GM12878 (cell line): Measurements from ENCODE around the gene NSL1. TPM values are rescaled to one million over a fixed set of nuclear protein-coding genes. Genes with fewer than 3 reads are reported as not detected.

Experiments
- ATF7 ChIP-seq: fragments of 450-650 bp; IDR thresholded peaks from 2 replicates; pipeline ENCODE4 v1.6.1; 2016; ENCODE audit warnings: low read depth, mild to moderate bottlenecking
- BACH1 ChIP-seq: fragments of 450-650 bp; IDR thresholded peaks from 2 replicates; pipeline ENCODE4 v1.6.1; 2017; ENCODE audit warnings: mild to moderate bottlenecking, borderline replicate concordance
- DPF2 ChIP-seq: fragments of 450-650 bp; IDR thresholded peaks from 2 replicates; pipeline ENCODE4 v1.6.1; 2017; ENCODE audit warnings: mild to moderate bottlenecking
- EP300 ChIP-seq, 2 experiments: fragments of 150-350 bp in 1 of 2; IDR thresholded peaks; 2 replicates each; pipeline ENCODE4 v1.6.1; 2011 to 2012; ENCODE audit warnings: low read depth in 2 of 2, low read length in 2 of 2, borderline replicate concordance in 1 of 2, improper control_type of control experiment in 1 of 2, inconsistent platforms in 1 of 2; ENCODE audit not compliant: control insufficient read depth in 1 of 2
- ESRRA ChIP-seq: IDR thresholded peaks from 2 replicates; pipeline ENCODE4 v1.6.1; 2012; ENCODE audit warnings: mild to moderate bottlenecking, low read length, improper control_type of control experiment
- GATAD2B ChIP-seq: fragments of 450-650 bp; conservative IDR thresholded peaks from 2 replicates; pipeline ENCODE4 v1.6.1; 2017; ENCODE audit warnings: low read depth, mild to moderate bottlenecking, moderate library complexity
- HDAC6 ChIP-seq: fragments of 200-600 bp; sonication (generic); IDR thresholded peaks from one replicate; pipeline ENCODE4 v1.8.0; 2017; ENCODE audit warnings: antibody characterized with exemption; ENCODE audit not compliant: unreplicated experiment
- NBN ChIP-seq: fragments of 450-650 bp; IDR thresholded peaks from 2 replicates; pipeline ENCODE4 v1.6.1; 2016
- NFIC ChIP-seq: IDR thresholded peaks from 2 replicates; pipeline ENCODE4 v1.6.1; 2012; ENCODE audit warnings: low read depth, mild to moderate bottlenecking, inconsistent platforms, low read length, moderate library complexity
- NFXL1 ChIP-seq: fragments of 450-650 bp; IDR thresholded peaks from 2 replicates; pipeline ENCODE4 v1.6.1; 2017; ENCODE audit warnings: antibody characterized with exemption, mild to moderate bottlenecking, borderline replicate concordance
- POU2F2 ChIP-seq: IDR thresholded peaks from 3 replicates; pipeline ENCODE4 v1.6.1; 2011; ENCODE audit warnings: low read depth, mild to moderate bottlenecking, low read length, borderline replicate concordance
- RUNX3 ChIP-seq: IDR thresholded peaks from 2 replicates; pipeline ENCODE4 v1.6.1; 2012; ENCODE audit warnings: low read length, inconsistent platforms
- SIN3A ChIP-seq: IDR thresholded peaks from 2 replicates; pipeline ENCODE4 v1.6.1; 2012; ENCODE audit warnings: low read depth, low read length, improper control_type of control experiment
- STAT1 ChIP-seq: fragments of 450-650 bp; conservative IDR thresholded peaks from 2 replicates; pipeline ENCODE4 v1.6.1; 2014; ENCODE audit warnings: antibody characterized with exemption, mild to moderate bottlenecking
- TAF1 ChIP-seq: IDR thresholded peaks from 2 replicates; pipeline ENCODE4 v1.6.1; 2011; ENCODE audit warnings: mild to moderate bottlenecking, low read depth, low read length, borderline replicate concordance
- TARDBP ChIP-seq: IDR thresholded peaks from 2 replicates; pipeline ENCODE4 v1.6.1; 2016; ENCODE audit warnings: borderline replicate concordance
- ZNF217 ChIP-seq: fragments of 450-650 bp; IDR thresholded peaks from 2 replicates; pipeline ENCODE4 v1.6.1; 2017; ENCODE audit warnings: antibody characterized with exemption, mild to moderate bottlenecking
- ZNF274 ChIP-seq: IDR thresholded peaks from one replicate; pipeline ENCODE4 v1.8.0; 2011; ENCODE audit not compliant: insufficient read length, insufficient read depth
- ZNF622 ChIP-seq: fragments of 450-650 bp; IDR thresholded peaks from 2 replicates; pipeline ENCODE4 v1.6.1; 2017; ENCODE audit warnings: mild to moderate bottlenecking, inconsistent platforms
- ZSCAN29 ChIP-seq: fragments of 450-650 bp; IDR thresholded peaks from 2 replicates; pipeline ENCODE4 v1.6.1; 2017; ENCODE audit warnings: mild to moderate bottlenecking, moderate library complexity
- polyA plus RNA-seq, 11 experiments: library from polyadenylated mRNA; depleted of rRNA in 4 of 11; unstranded in 6 of 11; stranded (reverse) in 5 of 11; fragments of >200 nt; fragmentation: Nextera tagmentation in 4 of 11; fragmentation: Illumina TruSeq in 1 of 11; extraction: Ambion mirVana in 4 of 11; extraction: Trizol in 1 of 11; gene quantifications; 1 replicate in 1 of 11; 2 replicates in 10 of 11; pipeline versions ENCODE4 v1.2.1 to v1.2.3, GENCODE V29; 2011 to 2016; ENCODE audit warnings: inconsistent platforms in 2 of 11, missing spikeins in 2 of 11, low read depth in 1 of 11
- total RNA-seq, 4 experiments: library from RNA; depleted of rRNA in 3 of 4; stranded (reverse); fragments of >200 nt in 3 of 4; fragmentation: Illumina TruSeq in 1 of 4; extraction: Trizol in 1 of 4; gene quantifications; 2 replicates each; pipeline versions ENCODE4 v1.2.1 to v1.2.3, GENCODE V29; 2013 to 2021
- TF ChIP-seq, protein P1 (sequence below): IDR thresholded peaks from 2 replicates; pipeline ENCODE4 v1.6.1; 2012; ENCODE audit warnings: low read depth, low read length, improper control_type of control experiment
- TF ChIP-seq, protein P2 (sequence below): IDR thresholded peaks from 2 replicates; pipeline ENCODE4 v1.6.1; 2012; ENCODE audit warnings: low read length, inconsistent platforms
- TF ChIP-seq, protein P3 (sequence below): fragments of 450-650 bp; IDR thresholded peaks from 2 replicates; pipeline ENCODE4 v1.6.1; 2017; ENCODE audit warnings: borderline replicate concordance
- TF ChIP-seq, protein P4 (sequence below): fragments of 150-350 bp; IDR thresholded peaks from 2 replicates; pipeline ENCODE4 v1.6.1; 2016; ENCODE audit warnings: low read depth, low read length

NSL1 gene
- total and polyA plus RNA-seq, 10 of the 15 experiments (the other 5 are each of a cell fraction or from before 2014, with no cell fraction given), result 36.7 to 74.2 (median 46.4) TPM

DNA sequence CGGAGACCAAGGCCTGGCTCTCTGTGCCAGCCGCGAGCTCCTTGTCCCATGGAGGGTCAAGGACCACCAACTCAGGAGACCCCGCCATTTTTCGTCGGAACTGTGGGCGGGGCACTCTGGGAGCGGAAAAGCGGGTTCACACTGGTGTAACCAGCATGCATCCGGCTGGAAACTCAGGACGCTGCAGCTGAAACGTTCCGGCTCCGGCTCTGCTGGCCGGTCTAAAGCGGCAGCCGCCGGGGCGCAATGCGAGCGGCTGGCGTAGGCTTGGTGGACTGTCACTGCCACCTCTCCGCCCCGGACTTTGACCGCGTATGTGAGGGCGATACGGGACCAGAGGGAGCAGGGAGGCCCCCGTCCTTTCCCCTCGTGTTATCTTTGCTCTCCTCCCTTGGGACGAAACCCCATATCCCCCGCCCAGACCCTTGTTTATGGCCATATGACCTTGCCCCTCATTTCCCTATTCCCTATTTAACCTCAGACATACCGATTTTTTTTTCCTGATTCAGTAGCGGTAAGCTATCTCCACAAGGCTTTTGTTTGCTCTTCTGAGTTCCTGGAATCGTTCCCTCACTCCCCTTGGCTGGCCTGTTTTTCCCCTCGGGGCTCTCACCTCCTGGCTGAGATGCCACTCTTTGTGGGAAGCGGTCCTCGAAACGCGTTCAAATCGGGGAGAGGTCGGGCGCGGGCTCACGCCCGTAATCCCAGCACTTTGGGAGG is at the start of gene NSL1, which contains the start of gene TATDN3 (continued):
- TF ChIP-seq, protein P1, sequence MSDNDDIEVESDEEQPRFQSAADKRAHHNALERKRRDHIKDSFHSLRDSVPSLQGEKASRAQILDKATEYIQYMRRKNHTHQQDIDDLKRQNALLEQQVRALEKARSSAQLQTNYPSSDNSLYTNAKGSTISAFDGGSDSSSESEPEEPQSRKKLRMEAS, result peak; percentile 70; the same call in 1 of the 2 replicates
- TF ChIP-seq, protein P2, sequence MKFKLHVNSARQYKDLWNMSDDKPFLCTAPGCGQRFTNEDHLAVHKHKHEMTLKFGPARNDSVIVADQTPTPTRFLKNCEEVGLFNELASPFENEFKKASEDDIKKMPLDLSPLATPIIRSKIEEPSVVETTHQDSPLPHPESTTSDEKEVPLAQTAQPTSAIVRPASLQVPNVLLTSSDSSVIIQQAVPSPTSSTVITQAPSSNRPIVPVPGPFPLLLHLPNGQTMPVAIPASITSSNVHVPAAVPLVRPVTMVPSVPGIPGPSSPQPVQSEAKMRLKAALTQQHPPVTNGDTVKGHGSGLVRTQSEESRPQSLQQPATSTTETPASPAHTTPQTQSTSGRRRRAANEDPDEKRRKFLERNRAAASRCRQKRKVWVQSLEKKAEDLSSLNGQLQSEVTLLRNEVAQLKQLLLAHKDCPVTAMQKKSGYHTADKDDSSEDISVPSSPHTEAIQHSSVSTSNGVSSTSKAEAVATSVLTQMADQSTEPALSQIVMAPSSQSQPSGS, result no peak; the same call in 1 of the 2 replicates
- peak; percentile 94 for TF ChIP-seq STAT1
- peak; percentile 81; the same call in 1 of the 2 replicates for TF ChIP-seq DPF2
- peak; percentile 94 for TF ChIP-seq ZSCAN29
- TF ChIP-seq HDAC6, result no peak
- peak; percentile 33; the same call in 1 of the 2 replicates for TF ChIP-seq NFIC
- TF ChIP-seq ESRRA, result peak; percentile 56; the same call in 1 of the 2 replicates
- TF ChIP-seq TARDBP, result 0 out of 2 replicates have a peak, but pooled peaks have one; percentile 85
- peak; percentile 58; the same call in 1 of the 2 replicates for TF ChIP-seq ATF7
- peak; percentile 92 for TF ChIP-seq NBN
- no peak for TF ChIP-seq ZNF622
- TF ChIP-seq EP300 (IDR thresholded peaks at IDR 0.05; ENCODE audit: borderline replicate concordance in 1 of 2, control insufficient read depth in 1 of 2, low read depth in 2 of 2, low read length in 2 of 2), result no peak
- no peak for TF ChIP-seq ZNF217
- peak; percentile 93 for TF ChIP-seq POU2F2
- TF ChIP-seq RUNX3, result peak; percentile 82
- TF ChIP-seq SIN3A, result peak; percentile 87; the same call in 1 of the 2 replicates
- TF ChIP-seq TAF1, result peak; percentile 98
- TF ChIP-seq, protein P3, sequence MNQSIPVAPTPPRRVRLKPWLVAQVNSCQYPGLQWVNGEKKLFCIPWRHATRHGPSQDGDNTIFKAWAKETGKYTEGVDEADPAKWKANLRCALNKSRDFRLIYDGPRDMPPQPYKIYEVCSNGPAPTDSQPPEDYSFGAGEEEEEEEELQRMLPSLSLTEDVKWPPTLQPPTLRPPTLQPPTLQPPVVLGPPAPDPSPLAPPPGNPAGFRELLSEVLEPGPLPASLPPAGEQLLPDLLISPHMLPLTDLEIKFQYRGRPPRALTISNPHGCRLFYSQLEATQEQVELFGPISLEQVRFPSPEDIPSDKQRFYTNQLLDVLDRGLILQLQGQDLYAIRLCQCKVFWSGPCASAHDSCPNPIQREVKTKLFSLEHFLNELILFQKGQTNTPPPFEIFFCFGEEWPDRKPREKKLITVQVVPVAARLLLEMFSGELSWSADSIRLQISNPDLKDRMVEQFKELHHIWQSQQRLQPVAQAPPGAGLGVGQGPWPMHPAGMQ, result no peak; the same call in 1 of the 2 replicates
- TF ChIP-seq BACH1, result peak; percentile 91
- TF ChIP-seq NFXL1, result no peak
- TF ChIP-seq, protein P4, sequence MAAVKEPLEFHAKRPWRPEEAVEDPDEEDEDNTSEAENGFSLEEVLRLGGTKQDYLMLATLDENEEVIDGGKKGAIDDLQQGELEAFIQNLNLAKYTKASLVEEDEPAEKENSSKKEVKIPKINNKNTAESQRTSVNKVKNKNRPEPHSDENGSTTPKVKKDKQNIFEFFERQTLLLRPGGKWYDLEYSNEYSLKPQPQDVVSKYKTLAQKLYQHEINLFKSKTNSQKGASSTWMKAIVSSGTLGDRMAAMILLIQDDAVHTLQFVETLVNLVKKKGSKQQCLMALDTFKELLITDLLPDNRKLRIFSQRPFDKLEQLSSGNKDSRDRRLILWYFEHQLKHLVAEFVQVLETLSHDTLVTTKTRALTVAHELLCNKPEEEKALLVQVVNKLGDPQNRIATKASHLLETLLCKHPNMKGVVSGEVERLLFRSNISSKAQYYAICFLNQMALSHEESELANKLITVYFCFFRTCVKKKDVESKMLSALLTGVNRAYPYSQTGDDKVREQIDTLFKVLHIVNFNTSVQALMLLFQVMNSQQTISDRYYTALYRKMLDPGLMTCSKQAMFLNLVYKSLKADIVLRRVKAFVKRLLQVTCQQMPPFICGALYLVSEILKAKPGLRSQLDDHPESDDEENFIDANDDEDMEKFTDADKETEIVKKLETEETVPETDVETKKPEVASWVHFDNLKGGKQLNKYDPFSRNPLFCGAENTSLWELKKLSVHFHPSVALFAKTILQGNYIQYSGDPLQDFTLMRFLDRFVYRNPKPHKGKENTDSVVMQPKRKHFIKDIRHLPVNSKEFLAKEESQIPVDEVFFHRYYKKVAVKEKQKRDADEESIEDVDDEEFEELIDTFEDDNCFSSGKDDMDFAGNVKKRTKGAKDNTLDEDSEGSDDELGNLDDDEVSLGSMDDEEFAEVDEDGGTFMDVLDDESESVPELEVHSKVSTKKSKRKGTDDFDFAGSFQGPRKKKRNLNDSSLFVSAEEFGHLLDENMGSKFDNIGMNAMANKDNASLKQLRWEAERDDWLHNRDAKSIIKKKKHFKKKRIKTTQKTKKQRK, result no peak
- no peak for TF ChIP-seq ZNF274
- TF ChIP-seq GATAD2B, result peak; percentile 93
